IPS-NIHi11 (cell line): ENCODE results near the gene CYP4F2.
"Not testable (repeated sequence)": the region's sequence is repeated elsewhere in the genome, so short reads cannot be mapped to it uniquely, and the experiment has no call there.

Source experiments
- DNase-seq: peaks from one replicate; pipeline ENCODE4 v3.0.0; 2012; ENCODE audit warnings: mixed read lengths, low spot score

CYP4F2 gene

DNA sequence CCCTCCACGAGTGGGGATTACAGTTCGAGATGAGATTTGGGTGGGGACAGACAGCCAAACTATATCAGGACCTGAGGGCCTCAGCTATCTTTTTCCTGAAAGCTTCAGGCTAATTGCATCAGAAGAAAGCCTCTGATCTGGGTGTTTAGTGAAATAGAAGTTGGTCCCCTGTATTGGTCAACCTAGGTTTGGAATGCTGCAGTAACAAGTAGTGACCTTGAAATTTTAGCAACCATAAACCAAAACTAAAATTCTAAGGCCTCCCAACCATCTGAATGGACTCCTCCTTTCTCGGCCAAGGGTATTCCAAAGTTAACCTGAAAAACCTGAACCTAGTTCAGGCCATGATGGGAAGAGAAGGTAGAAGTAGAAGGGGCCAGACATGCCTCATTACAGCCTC is 47.5 kb downstream of the CYP4F2 start:
- no peak for DNase-seq

DNA sequence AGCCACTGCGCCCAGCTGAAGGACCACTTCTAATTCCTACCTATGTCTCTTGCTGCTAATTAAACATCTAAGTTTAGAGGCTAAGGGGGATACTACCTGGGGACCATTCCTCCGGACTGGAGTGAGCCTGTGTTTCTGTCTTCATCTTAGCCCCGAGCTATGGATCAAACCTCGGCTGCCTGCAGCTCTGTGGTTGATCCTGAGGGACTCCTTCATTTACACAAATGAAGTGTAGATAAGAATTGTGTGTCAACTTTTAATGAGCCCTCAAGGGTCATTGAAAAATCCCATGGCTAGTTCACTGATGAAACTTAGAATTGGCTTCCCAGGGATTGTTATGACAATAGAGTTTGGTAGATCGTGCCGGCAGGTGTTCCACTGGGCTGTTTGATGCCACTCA is 51.0 kb downstream of the CYP4F2 start:
- DNase-seq = no peak

DNA sequence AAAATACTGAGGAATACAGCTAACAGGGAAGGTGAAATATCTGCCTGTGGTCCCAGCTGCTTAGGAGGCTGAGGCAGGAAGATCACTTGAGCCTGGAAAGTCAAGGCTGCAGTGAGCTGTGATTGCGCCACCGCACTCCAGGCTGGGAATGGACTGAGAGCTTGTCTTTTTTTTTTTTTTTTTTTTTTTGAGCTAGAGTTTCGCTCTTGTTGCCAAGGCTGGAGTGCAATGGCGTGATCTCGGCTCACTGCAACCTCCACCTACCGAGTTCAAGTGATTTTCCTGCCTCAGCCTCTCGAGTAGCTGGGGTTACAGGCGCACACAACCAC is 54.0 kb downstream of the CYP4F2 start:
- DNase-seq = not testable (repeated sequence)

DNA sequence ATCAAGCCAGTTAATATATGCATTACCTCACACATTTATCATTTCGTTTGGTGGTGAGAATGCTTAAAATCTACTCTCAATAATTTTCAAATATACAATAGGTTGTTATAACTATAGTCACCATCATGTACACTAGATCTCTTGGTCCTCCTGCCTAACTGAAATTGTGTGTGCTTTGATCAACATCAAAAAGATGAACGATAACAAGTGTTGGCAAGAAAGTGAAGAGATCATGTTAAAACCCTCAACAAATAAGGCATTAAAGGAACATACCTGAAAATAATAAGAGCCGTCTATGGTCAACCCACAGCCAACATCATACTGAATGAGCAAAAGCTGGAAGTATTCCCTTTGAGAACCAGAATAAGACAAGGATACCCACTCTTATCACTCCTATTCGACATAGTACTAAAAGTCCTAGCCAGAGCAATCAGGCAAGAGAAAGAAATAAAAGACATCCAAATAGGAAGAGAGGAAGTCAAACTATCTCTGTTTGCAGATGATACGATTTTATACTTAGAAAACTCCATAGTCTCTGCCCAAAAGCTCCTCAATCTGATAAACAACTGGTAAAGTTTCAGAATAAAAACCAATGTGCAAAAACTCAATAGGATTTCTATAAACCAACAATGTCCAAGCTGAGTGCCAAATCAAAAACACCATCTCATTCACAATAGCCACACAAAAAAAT is 54.5 kb downstream of the CYP4F2 start:
- no peak for DNase-seq

DNA sequence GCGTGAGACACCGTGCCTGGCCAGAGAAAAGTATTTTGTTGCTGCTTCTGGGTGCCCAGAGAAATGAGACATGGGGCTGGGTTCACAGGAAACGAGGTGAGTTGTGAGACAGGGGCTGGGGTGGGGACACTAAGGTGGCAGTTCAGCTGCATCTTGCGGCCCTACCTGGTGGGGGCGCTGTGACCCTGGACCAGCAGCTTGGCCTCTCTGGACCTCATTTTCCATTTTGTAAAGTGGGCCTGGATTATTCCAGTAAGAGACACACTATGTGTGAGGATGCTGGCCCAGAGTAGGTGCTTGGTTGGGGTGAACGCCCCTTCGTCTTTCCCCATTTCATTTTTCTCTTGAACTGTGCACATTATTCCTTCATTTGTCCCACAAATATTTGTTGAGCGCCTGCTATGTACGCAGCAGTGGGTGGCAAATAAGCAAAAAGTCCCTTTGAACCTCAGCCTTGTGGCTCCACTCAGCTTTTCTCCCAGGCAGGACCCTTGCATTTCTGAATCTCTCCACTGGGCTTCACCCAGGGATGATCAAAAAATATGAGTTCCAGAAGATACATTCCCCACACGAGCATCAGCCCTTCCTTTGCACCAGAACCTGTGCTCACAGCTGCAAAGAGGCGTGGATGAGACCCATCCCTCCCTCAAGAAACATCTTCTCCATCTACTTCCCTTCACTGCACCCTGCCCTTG is 55.9 kb downstream of the CYP4F2 start:
- no peak for DNase-seq

DNA sequence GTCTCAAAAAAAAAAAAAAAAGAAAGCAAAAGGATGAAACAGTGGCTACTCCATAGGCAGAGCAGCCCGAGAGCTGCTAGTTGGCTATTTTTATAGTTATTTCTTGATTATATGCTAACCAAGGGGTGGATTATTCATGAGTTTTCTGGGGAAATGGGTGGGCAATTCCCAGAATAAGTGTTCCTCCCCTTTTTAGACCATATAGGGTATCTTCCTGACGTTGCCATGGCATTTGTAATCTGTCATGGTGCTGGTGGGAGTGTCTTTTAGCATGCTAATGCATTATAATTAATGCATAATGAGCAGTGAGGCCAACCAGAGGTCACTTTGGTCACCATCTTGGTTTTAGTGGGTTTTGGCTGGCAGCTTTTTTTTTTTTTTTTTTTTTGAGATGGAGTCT is 57.0 kb downstream of the CYP4F2 start:
- no peak for DNase-seq

DNA sequence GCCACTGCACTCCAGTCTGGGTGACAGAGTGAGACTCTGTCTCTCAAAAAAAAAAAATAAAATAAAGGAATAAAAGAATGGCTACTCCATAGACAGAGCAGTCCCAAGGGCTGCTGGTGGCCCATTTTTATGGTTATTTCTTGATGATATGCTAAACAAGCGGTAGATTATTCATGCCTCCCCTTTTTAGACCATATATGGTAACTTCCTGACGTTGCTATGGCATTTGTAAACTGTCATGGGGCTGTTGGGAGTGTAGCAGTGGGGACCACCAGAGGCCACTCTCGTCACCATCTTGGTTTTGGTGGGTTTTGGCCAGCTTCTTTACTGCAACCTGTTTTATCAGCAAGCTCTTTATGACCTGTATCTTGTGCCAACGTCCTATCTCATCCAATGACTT is 58.0 kb downstream of the CYP4F2 start:
- DNase-seq = not testable (repeated sequence)

DNA sequence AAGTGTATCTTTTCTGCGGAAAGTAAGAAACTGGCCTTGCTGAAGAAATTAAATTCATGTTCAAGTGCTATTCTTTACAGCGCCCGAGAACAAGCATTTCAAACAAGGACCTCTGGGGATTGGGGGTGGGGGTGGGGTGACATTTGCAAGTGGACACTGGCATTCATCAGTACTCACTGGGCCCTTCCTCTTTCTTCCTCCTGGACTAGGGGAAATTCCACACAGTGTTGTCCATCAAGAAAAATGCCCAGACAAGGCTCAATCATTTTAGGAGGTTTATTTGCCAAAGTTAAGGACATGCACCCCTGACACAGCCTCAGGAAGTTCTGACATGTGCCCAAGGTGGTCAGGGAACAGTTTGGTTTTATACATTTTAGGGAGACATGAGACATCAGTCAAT is 59.5 kb downstream of the CYP4F2 start:
- DNase-seq = no peak

DNA sequence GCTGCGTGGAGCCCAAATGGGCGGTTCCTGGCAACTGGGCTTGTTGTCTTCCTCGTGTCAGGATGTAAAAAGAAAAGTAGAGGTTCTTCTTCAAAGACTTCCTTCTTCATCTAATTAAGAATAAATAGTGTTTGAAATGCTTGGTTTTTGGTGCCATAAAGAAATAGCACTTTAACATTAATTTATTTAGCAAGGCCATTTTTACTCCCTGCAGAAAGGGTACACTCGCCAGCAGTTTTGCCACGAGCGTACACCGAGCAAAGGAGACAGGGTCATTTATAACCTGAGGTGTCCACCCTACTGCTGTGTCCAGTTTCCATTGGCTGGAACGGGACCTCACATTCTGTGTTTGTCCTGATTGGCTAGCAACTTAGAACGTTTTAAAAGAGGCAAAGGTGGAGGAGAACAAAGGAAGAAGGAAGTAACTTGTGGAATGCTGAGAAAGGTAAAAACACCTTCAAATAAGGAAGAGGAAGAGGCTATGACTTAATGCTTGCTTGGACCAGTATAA is 60.6 kb downstream of the CYP4F2 start:
- no peak for DNase-seq

DNA sequence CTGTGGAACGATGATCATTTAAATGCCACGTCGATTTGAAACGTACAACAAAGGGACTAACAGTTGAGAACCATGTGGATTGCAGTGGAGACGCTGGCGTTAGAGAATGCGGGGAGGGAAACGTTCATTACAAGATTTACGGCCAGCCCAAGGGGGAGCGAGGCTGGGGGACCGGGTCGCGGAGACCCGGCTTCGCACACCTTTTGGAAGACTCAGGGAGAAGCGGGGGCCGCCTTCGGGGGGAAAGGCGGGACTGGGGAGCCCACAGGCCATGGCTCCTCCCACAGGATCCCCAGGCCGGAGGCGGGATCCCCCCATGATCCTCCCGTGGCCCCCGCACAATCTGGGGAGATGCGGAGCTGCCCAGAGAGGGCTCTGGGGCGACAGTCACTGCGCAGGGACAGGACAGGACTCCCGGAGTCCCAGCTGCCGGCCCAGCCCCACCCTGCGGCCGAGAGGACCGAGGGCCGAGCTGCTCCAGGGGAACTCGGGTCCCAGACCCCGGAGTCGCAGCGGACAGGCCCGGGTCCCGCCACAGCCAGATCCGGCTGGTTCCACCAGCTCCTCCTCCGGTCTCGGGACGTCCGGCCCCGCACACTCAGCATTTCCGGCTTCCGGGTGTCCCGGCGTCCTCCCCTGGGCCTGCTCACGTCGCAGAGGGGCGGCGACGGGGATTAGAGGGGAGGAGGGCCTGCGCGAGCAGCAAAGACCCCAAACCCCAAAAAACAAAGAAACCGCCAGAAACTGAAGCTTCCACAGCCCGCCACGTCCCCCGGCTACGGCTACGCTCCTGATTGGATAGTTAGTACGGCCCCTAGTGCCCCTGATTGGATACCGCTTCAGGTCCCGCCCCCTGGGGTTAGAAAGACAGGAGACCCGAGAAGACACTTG is 61.3 kb downstream of the CYP4F2 start:
- peak; percentile 63 for DNase-seq

DNA sequence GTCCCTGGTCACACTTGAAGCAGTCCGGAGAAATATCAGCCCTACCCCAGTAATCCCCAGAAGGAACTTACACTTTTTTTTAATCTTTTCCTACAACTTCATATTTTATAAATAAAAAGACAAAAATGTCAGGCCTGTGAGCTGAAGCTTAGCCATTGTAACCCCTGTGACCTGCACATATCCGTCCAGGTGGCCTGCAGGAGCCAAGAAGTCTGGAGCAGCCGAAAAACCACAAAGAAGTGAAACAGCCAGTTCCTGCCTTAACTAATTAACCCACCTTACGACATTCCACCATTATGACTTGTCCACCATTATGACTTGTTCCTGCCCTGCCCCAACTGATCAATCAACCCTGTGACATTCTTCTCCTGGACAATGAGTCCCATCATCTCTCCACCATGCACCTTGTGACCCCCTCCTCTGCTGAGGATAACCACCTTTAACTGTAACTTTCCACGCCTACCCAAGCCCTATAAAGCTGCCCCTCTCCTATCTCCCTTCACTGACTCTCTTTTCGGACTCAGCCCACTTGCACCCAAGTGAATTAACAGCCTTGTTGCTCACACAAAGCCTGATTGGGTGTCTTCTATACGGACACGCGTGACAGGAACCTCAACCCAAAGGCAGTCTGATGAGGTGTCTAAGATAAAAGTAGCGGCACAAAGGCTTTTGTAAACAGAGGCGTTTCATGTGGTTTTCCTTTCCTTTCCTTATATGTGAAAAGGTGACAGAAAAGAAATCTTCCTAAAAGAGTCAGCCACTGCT is 62.1 kb downstream of the CYP4F2 start:
- not testable (repeated sequence) for DNase-seq

DNA sequence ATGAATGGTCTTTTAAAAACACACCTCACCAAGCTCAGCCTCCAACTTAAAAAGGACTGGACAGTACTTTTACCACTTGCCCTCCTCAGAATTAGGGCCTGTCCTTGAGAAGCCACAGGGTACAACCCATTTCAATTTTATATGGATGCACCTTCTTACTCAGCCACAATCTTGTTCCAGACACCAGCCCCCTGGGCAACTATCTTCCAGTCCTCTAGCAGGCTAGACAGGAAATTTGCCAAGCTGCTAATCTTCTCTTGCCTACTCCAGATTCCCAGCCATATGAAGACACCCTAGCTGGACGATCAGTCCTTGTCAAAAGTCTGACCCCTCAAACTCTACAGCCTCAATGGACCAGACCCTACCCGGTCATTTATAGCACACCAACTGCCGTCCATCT is 63.6 kb downstream of the CYP4F2 start:
- DNase-seq = not testable (repeated sequence)

DNA sequence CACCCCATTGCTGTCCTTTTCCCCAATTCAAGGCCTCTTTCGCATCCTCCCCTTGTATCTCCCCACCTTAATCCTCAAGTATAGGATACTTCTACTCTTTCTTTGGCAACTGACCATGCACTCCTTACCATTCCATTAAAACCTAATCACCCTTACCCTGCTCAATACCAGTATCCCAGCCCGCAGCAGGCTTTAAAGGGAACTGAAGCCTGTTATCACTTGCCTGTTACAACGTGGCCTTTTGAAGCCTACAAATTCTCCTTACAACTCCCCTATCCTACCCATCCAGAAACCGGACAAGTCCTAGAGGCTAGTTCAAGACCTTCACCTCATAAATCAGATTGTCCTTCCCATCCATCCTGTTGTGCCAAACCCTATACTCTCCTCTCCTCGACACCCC is 66.2 kb downstream of the CYP4F2 start:
- DNase-seq = no peak

DNA sequence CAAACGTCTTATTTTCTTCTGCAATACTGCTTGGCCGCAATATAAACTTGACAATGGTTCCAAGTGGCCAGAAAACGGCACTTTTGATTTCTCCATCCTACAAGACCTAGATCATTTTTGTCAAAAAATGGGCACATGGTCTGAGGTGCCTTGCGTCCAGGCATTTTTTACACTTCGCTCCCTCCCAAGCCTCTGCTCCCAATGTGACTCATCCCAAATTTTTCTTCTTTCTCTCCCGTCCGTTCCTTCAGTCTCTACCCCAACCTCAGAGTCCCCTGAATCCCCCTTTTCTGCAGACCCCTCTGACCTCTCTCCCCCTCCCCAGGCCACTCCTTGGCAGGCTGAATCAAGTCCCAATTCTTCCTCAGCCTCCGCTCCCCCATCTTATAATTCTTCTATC is 68.1 kb downstream of the CYP4F2 start:
- no peak for DNase-seq

DNA sequence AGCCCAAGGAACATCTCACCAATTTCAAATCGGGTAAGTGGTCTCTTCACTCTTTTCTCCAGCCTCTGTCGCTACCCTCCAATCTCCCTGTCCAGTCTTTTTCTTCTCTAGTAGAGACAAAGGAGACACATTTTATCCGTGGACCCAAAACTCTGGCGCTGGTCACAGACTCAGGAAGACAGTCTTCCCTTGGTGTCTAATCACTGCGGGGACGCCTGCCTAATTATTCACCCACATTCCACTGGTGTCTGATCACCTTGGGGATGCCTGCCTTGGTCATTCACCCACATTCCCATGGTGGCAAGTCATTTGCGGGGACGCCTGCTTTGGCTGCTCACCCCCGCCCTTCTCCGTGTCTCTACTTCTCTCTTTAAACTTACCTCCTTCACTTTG is 68.6 kb downstream of the CYP4F2 start:
- no peak for DNase-seq

DNA sequence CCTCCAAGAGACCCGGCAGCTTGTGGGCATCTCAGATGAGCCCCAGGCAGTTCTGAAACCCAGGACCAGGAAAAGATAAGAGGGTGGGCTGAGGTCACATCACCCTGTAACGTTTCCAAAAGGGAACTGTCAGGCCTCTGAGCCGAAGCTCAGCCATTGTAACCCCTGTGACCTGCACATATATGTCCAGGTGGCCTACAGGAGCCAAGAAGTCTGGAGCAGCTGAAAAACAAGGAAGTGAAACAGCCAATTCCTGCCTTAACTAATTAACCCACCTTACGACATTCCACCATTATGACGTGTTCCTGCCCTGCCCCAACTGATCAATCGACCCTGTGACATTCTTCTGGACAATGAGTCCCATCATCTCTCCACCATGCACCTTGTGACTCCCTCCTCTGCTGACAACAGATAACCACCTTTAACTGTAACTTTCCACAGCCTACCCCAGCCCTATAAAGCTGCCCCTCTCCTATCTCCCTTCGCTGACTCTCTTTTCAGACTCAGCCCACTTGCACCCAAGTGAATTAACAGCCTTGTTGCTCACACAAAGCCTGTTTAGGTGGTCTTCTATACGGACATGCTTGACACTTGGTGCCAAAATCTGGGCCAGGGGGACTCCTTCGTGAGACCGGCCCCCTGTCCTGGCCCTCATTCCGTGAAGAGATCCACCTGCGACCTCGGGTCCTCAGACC is 69.1 kb downstream of the CYP4F2 start:
- DNase-seq = not testable (repeated sequence)

DNA sequence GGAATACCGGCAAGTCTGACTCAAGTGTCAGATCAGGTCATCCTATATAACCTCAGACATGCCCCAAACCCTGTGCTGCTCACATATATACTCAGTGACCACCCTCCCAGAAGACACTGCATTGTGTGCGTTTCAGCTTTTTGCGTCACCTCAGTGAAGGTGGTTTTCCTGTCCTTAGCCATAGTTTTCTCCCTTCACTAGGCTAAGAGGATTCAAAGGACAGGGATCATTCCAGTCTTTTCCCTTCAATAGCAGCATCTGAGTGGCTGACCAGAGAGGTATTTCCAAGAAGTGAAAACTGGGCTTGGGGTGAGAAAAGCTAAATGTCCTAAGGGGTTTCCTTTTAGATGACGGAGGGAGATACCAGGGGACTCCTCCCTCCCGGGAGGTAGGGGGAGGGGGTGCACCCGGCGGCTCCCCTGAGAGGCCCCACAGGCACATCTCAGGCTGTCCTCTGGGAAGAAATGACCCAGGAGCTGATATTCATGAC is 69.7 kb downstream of the CYP4F2 start:
- DNase-seq = no peak
